ENCODE measurements around the gene GAPVD1.

DNA sequence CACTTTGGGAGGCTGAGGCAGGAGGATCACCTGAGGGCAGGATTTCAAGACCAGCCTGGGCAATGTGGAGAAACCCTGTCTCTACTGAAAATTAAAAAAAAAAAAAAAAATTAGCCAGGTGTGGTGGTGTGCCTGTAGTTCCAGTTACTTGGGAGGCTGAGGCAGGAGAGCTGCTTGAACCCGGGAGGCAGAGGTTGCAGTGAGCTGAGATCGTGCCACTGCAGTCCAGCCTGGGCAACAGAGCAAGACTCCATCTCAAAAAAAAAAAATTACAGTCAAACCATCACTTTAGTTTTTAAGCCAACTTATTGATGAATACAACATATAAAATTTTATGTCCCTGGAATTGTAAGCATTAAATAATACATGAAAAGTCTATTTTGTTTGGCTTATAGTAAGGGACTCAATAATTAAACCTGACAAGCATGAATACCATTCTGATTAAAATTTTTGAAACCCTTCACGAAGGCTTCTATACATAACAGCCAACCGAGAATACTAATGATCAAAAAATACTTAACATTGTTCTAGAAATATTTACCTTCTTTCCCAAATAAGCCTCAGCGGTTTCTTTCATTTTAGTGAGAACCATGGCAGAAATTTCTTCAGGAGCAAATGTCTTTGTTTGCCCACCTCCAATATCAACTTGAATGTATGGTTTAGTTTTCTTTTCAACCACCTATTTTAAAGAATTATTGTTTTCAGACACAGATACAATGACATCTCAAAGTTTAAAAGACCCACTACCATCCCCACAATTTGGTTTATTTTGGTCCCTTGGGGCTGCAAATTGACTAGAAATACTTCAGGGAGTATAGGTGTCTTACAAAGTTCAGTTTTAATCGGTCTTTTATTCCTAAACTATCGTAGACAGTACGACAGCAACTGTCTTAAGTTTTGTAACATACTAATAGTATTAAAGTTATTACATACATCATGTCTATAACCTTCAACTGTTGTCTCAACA, 21.7 kb upstream of the GAPVD1 start:
- TF ChIP-seq TAF1 (IDR thresholded peaks at IDR 0.05; ENCODE audit: borderline replicate concordance, insufficient read depth, low read length) (no peak), POLR2AphosphoS5 (IDR thresholded peaks at IDR 0.05; ENCODE audit: low read depth, low read length) (no peak), SIN3A (IDR thresholded peaks at IDR 0.05; ENCODE audit: borderline replicate concordance, insufficient read depth, low read length) (no peak)
- TF ChIP-seq, protein P1, sequence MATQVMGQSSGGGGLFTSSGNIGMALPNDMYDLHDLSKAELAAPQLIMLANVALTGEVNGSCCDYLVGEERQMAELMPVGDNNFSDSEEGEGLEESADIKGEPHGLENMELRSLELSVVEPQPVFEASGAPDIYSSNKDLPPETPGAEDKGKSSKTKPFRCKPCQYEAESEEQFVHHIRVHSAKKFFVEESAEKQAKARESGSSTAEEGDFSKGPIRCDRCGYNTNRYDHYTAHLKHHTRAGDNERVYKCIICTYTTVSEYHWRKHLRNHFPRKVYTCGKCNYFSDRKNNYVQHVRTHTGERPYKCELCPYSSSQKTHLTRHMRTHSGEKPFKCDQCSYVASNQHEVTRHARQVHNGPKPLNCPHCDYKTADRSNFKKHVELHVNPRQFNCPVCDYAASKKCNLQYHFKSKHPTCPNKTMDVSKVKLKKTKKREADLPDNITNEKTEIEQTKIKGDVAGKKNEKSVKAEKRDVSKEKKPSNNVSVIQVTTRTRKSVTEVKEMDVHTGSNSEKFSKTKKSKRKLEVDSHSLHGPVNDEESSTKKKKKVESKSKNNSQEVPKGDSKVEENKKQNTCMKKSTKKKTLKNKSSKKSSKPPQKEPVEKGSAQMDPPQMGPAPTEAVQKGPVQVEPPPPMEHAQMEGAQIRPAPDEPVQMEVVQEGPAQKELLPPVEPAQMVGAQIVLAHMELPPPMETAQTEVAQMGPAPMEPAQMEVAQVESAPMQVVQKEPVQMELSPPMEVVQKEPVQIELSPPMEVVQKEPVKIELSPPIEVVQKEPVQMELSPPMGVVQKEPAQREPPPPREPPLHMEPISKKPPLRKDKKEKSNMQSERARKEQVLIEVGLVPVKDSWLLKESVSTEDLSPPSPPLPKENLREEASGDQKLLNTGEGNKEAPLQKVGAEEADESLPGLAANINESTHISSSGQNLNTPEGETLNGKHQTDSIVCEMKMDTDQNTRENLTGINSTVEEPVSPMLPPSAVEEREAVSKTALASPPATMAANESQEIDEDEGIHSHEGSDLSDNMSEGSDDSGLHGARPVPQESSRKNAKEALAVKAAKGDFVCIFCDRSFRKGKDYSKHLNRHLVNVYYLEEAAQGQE (IDR thresholded peaks at IDR 0.05; ENCODE audit: insufficient read depth in 1 of 2, low read depth in 2 of 2, low read length in 2 of 2) = no peak
